ENCODE data around the gene GIGYF1. TPM values are rescaled to one million over a fixed set of nuclear protein-coding genes. Genes with fewer than 3 reads are reported as not detected.
A peak's percentile ranks its signal among the peaks of the same experiment; 100 is the strongest.
"Not testable (repeated sequence)": the region's sequence is repeated elsewhere in the genome, so short reads cannot be mapped to it uniquely, and the experiment has no call there.

Gene GIGYF1
- total and polyA plus RNA-seq, 4 donors: 13.2 to 53.7 (median 33.9) TPM

DNA sequence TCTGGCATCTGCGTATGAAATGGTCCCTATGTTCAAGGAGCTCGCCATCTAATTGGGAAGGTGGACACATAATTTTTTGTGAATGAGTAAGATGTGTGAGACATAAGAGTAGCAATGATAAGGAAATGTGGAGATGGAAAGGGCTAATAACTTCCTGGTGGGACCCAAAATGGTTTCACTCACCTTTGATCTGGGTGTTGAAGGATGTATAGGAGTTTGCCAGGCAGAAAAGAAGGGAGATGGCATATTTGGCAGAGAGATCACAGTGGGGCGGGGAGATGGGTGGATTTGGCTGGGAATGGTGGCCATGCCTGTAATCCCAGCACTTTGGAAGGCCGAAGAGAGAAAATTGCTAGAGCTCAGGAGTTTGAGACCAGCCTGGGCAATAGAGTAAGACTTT is 16.4 kb upstream of the GIGYF1 start:
- peaks cover 25% of the 10 kb centered on the region for H3K36me3 ChIP-seq (ENCODE audit: control insufficient read depth, insufficient read depth, low read length)
- H3K4me1 ChIP-seq (ENCODE audit: control insufficient read depth, insufficient read depth, low read length): peaks cover 15% of the 10 kb centered on the region
- no peaks in the 10 kb centered on the region for H3K9me3 ChIP-seq (ENCODE audit: control insufficient read depth, insufficient read depth, low read length)
- 97% methylated on average over 3 of the region's 4 CpGs for WGBS (ENCODE audit: insufficient coverage)
- H3K4me3 ChIP-seq (ENCODE audit: low read depth, low read length): no peak overlapping the region
- no peak overlapping the region for H3K27ac ChIP-seq (ENCODE audit: low read depth, low read length)
- no peaks in the 10 kb centered on the region for H3K27me3 ChIP-seq (ENCODE audit: control insufficient read depth, insufficient read depth, low read length)
- no peak for DNase-seq (ENCODE audit: low read depth in 4 of 6, low spot score in 6 of 6)

DNA sequence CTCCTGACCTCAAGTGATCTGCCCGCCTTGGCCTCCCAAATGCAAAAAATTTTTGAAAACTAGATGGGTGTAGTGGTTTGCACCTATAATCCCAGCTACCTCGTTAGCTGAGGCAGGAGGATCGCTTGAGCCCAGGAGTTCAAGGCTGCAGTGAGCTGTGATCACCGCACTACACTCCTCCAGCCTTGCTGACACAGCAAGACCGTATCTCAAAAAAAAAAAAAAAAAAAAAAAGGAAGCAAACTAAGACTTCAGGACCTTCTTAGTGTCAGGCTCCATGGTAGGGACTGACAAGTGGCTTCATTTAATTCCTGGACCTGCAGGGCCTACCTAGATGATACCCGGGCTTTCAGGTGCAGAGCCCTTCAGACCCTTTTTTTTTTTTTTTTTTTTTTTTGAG is 14.3 kb upstream of the GIGYF1 start:
- H3K27me3 ChIP-seq (ENCODE audit: control insufficient read depth, insufficient read depth, low read length): no peaks in the 10 kb centered on the region

GRCh38 chr7:100706672-100707311 is 12.7 kb upstream of the GIGYF1 start:
- Histone ChIP-seq H3K27ac (ENCODE audit: low read depth, low read length) (no peak overlapping the region), H3K27me3 (ENCODE audit: control insufficient read depth, insufficient read depth, low read length) (no peaks in the 10 kb centered on the region), H3K4me1 (ENCODE audit: control insufficient read depth, insufficient read depth, low read length) (peaks cover 23% of the 10 kb centered on the region), H3K9me3 (ENCODE audit: control insufficient read depth, insufficient read depth, low read length) (no peaks in the 10 kb centered on the region), H3K4me3 (ENCODE audit: low read depth, low read length) (peak overlapping the region; percentile 95), H3K36me3 (ENCODE audit: control insufficient read depth, insufficient read depth, low read length) (peaks cover 25% of the 10 kb centered on the region)
- WGBS (ENCODE audit: insufficient coverage): 17% methylated on average over 31 of the region's 34 CpGs
- DNase-seq (ENCODE audit: low read depth in 4 of 6, low spot score in 6 of 6): no peak

More for the DNA sequence above, 14.3 kb upstream of the GIGYF1 start:
- H3K36me3 ChIP-seq (ENCODE audit: control insufficient read depth, insufficient read depth, low read length): peaks cover 25% of the 10 kb centered on the region
- no peak for DNase-seq (ENCODE audit: low read depth in 4 of 6, low spot score in 6 of 6)
- H3K9me3 ChIP-seq (ENCODE audit: control insufficient read depth, insufficient read depth, low read length): no peaks in the 10 kb centered on the region
- peaks cover 23% of the 10 kb centered on the region for H3K4me1 ChIP-seq (ENCODE audit: control insufficient read depth, insufficient read depth, low read length)
- H3K4me3 ChIP-seq (ENCODE audit: low read depth, low read length): no peak overlapping the region
- no peak overlapping the region for H3K27ac ChIP-seq (ENCODE audit: low read depth, low read length)
- 100% methylated on average over 2 of the region's 6 CpGs for WGBS (ENCODE audit: insufficient coverage)

DNA sequence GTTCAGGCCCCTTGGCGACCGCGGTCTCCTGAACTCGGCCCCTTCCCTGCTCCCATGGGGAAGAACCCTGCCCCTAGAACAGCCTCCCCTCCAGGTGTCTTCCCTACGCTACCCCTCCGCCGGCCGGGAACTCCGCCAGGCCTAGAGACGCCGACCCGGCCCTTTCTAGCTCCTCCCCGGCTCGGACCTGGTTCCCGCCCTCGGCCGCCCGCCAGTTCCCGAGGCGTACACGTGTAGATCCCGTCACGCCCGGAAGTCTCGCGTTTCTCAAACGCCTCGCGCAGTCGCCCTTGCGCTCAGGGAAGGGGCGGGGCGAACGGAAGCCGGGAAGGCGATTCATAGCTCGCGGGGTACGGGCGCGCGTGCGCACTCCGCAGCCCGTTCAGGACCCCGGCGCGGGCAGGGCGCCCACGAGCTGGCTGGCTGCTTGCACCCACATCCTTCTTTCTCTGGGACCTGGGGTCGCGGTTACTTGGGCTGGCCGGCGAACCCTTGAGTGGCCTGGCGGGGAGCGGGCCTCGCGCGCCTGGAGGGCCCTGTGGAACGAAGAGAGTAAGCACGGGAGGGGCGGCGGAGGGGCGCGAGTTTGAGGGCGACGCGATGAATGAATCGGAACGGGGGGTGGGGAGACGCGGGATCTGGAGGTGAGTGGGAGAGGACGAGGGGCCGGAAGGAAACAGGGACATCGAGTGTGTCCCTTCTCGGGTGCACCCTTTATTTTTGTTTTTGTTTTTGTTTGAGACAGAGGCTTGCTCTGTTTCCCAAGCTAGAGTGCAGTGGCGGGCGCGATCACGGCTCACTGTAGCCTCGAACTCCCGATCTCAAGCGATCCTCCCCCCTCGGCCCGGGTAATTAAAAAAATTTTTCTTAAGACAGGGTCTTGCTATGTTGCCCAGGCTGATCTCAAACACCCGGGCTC is 12.0 kb upstream of the GIGYF1 start, which contains the start of gene POP7:
POP7 (plus strand) TSS at position 369 of the 919 bp plus-strand sequence. CDS start 710 bp downstream, outside the sequence.
- Histone ChIP-seq H3K27ac (ENCODE audit: low read depth, low read length) (peak within 1 kb of the TSS; percentile 97), H3K4me3 (ENCODE audit: low read depth, low read length) (peak within 1 kb of the TSS; percentile 95)
- WGBS (ENCODE audit: insufficient coverage): 0% methylated on average over 83 of the region's 86 CpGs

GRCh38 chr7:100705320-100705752 is 11.3 kb upstream of the GIGYF1 start:
- H3K27ac ChIP-seq (ENCODE audit: low read depth, low read length): peak overlapping the region; percentile 97

More for the DNA sequence above, 12.0 kb upstream of the GIGYF1 start, which contains the start of gene POP7:
- H3K9me3 ChIP-seq (ENCODE audit: control insufficient read depth, insufficient read depth, low read length): no peaks in the 10 kb centered on the region
- peaks cover 20% of the 10 kb centered on the region for H3K4me1 ChIP-seq (ENCODE audit: control insufficient read depth, insufficient read depth, low read length)
- H3K36me3 ChIP-seq (ENCODE audit: control insufficient read depth, insufficient read depth, low read length): peaks cover 22% of the 10 kb centered on the region
- H3K27me3 ChIP-seq (ENCODE audit: control insufficient read depth, insufficient read depth, low read length): no peaks in the 10 kb centered on the region
- DNase-seq (ENCODE audit: low read depth in 4 of 6, low spot score in 6 of 6): peak; percentile 96 to 99 (median 98)

DNA sequence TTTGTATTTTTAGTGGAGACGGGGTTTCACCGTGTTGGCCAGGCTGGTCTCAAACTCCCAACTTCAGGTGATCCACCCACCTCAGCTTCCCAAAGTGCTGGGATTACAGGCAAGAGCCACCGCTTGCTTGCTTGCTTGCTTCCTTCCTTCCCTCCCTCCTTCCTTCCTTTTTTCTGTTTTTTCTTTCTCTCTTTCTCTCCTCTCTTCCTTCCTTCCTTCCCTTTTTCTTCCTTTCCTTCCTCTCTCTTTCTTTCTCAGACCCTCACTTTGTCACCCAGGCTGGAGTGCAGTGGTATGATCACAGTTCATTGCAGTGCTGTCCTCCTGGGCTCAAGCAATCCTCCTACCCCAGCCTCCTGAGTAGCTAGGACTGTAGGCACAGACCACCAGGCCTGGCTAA is 7.0 kb upstream of the GIGYF1 start:
- 95% methylated on average over 3 of the region's 3 CpGs for WGBS (ENCODE audit: insufficient coverage)

More at GRCh38 chr7:100705320-100705752, 11.3 kb upstream of the GIGYF1 start:
- Histone ChIP-seq H3K27me3 (ENCODE audit: control insufficient read depth, insufficient read depth, low read length) (no peaks in the 10 kb centered on the region), H3K9me3 (ENCODE audit: control insufficient read depth, insufficient read depth, low read length) (no peaks in the 10 kb centered on the region), H3K4me3 (ENCODE audit: low read depth, low read length) (peak overlapping the region; percentile 95), H3K4me1 (ENCODE audit: control insufficient read depth, insufficient read depth, low read length) (peaks cover 20% of the 10 kb centered on the region), H3K36me3 (ENCODE audit: control insufficient read depth, insufficient read depth, low read length) (peaks cover 22% of the 10 kb centered on the region)
- DNase-seq (ENCODE audit: low read depth in 4 of 6, low spot score in 6 of 6): peak; percentile 43 to 91 (median 70)
- under 1% methylated on average over 25 of the region's 25 CpGs for WGBS (ENCODE audit: insufficient coverage)

DNA sequence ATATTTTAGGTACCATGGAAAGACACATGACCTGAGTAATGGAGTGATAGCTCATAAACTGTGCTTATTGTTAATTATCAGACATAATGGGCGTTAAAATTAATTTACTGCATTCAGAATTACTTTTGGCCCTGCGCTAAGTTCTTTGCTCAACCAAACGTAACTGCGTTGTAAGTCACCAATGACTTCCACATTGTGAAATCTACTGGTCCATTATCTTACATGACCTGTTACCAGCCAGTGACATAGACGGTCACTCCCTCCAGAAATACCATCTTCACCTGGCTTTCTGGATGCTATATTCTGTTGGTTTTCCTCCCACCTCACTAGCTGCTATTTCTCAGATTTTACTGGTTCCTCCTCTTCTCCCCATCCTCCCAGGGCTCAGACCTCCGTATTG is 5.0 kb upstream of the GIGYF1 start:
- Histone ChIP-seq H3K4me1 (ENCODE audit: control insufficient read depth, insufficient read depth, low read length) (peaks cover 9% of the 10 kb centered on the region), H3K4me3 (ENCODE audit: low read depth, low read length) (no peak overlapping the region), H3K27ac (ENCODE audit: low read depth, low read length) (no peak overlapping the region), H3K27me3 (ENCODE audit: control insufficient read depth, insufficient read depth, low read length) (no peaks in the 10 kb centered on the region), H3K36me3 (ENCODE audit: control insufficient read depth, insufficient read depth, low read length) (no peaks in the 10 kb centered on the region), H3K9me3 (ENCODE audit: control insufficient read depth, insufficient read depth, low read length) (no peaks in the 10 kb centered on the region)
- WGBS (ENCODE audit: insufficient coverage): 88% methylated on average over 5 of the region's 6 CpGs
- DNase-seq (ENCODE audit: low read depth in 4 of 6, low spot score in 6 of 6): no peak

More for the DNA sequence above, 7.0 kb upstream of the GIGYF1 start:
- H3K27me3 ChIP-seq (ENCODE audit: control insufficient read depth, insufficient read depth, low read length); H3K27ac ChIP-seq (ENCODE audit: low read depth, low read length); H3K9me3 ChIP-seq (ENCODE audit: control insufficient read depth, insufficient read depth, low read length); DNase-seq (ENCODE audit: low read depth in 4 of 6, low spot score in 6 of 6); H3K4me3 ChIP-seq (ENCODE audit: low read depth, low read length); H3K36me3 ChIP-seq (ENCODE audit: control insufficient read depth, insufficient read depth, low read length): not testable (repeated sequence)
- peaks cover 11% of the 10 kb centered on the region for H3K4me1 ChIP-seq (ENCODE audit: control insufficient read depth, insufficient read depth, low read length)

GRCh38 chr7:100696123-100696521 is 2.1 kb upstream of the GIGYF1 start:
- H3K9me3 ChIP-seq (ENCODE audit: control insufficient read depth, insufficient read depth, low read length): no peaks in the 10 kb centered on the region
- peaks cover 5% of the 10 kb centered on the region for H3K36me3 ChIP-seq (ENCODE audit: control insufficient read depth, insufficient read depth, low read length)
- no peak for DNase-seq (ENCODE audit: low read depth in 4 of 6, low spot score in 6 of 6)
- H3K27me3 ChIP-seq (ENCODE audit: control insufficient read depth, insufficient read depth, low read length): no peaks in the 10 kb centered on the region
- H3K4me3 ChIP-seq (ENCODE audit: low read depth, low read length): no peak overlapping the region
- no peak overlapping the region for H3K27ac ChIP-seq (ENCODE audit: low read depth, low read length)
- peaks cover 32% of the 10 kb centered on the region for H3K4me1 ChIP-seq (ENCODE audit: control insufficient read depth, insufficient read depth, low read length)
- 84% methylated on average over 4 of the region's 6 CpGs for WGBS (ENCODE audit: insufficient coverage)

- peaks cover 26% of the 10 kb centered on the region for H3K36me3 ChIP-seq (ENCODE audit: control insufficient read depth, insufficient read depth, low read length)
- no peaks in the 10 kb centered on the region for H3K27me3 ChIP-seq (ENCODE audit: control insufficient read depth, insufficient read depth, low read length)
- peak overlapping the region; percentile 20 for H3K27ac ChIP-seq (ENCODE audit: low read depth, low read length)
- DNase-seq (ENCODE audit: low read depth in 4 of 6, low spot score in 6 of 6): peak in 1 of 6 donors; percentile 37
- H3K4me1 ChIP-seq (ENCODE audit: control insufficient read depth, insufficient read depth, low read length): peaks cover 53% of the 10 kb centered on the region
- under 1% methylated on average over 81 of the region's 81 CpGs for WGBS (ENCODE audit: insufficient coverage)
- H3K9me3 ChIP-seq (ENCODE audit: control insufficient read depth, insufficient read depth, low read length): no peaks in the 10 kb centered on the region
- peak overlapping the region; percentile 56 for H3K4me3 ChIP-seq (ENCODE audit: low read depth, low read length)
These were observed 545 bp downstream of the GIGYF1 start for GRCh38 chr7:100693312-100694097.
